GM12874 (cell line): ENCODE results near the gene VAMP2.

ENCODE experiments used
- TF ChIP-seq, protein P1 (sequence below): IDR thresholded peaks from 2 replicates; pipeline ENCODE4 v1.5.1; 2011; ENCODE audit warnings: low read depth, mild to moderate bottlenecking, control low read depth, low read length, moderate library complexity; ENCODE audit not compliant: insufficient read depth

Gene VAMP2, protein sequence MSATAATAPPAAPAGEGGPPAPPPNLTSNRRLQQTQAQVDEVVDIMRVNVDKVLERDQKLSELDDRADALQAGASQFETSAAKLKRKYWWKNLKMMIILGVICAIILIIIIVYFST

DNA sequence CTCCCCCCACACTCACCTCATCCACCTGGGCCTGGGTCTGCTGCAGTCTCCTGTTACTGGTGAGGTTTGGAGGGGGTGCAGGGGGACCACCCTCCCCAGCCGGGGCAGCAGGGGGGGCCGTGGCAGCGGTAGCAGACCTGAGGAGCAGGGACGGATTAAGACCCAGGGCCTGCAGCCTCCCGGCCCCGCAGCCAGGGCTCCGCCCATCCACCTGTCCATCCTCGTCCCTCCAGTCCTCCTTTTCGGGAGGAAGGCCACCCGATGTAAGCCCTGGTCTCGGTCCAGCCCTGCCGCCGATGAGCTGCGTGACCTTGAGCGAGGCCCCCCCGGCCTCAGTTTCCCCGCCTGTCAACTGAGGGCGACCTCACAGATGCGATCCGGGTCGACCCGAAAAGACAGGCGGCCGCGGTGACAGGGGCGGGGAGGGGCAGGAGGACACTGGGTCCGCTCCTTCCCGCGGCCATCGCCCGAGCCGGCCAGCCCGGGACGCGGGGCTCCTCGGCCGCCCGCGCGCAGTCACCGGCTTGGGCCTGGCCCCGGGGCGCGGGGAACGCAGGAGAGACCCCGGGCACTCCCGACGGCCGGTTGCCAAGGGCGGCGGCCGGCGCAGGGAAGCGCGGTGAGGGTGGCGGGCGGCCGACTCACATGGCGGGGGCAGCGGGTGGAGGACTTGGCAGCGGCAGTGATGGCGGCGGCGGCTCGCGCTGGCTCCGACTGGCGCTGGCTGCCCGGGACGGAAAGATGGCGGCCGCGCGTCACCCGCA, at the start of gene VAMP2:
TSS of gene VAMP2 (minus strand) at position 716 of the 764 bp plus-strand sequence. CDS start at position 647, 69 bp downstream.
- TF ChIP-seq, protein P1, sequence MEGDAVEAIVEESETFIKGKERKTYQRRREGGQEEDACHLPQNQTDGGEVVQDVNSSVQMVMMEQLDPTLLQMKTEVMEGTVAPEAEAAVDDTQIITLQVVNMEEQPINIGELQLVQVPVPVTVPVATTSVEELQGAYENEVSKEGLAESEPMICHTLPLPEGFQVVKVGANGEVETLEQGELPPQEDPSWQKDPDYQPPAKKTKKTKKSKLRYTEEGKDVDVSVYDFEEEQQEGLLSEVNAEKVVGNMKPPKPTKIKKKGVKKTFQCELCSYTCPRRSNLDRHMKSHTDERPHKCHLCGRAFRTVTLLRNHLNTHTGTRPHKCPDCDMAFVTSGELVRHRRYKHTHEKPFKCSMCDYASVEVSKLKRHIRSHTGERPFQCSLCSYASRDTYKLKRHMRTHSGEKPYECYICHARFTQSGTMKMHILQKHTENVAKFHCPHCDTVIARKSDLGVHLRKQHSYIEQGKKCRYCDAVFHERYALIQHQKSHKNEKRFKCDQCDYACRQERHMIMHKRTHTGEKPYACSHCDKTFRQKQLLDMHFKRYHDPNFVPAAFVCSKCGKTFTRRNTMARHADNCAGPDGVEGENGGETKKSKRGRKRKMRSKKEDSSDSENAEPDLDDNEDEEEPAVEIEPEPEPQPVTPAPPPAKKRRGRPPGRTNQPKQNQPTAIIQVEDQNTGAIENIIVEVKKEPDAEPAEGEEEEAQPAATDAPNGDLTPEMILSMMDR, result no peak

DNA sequence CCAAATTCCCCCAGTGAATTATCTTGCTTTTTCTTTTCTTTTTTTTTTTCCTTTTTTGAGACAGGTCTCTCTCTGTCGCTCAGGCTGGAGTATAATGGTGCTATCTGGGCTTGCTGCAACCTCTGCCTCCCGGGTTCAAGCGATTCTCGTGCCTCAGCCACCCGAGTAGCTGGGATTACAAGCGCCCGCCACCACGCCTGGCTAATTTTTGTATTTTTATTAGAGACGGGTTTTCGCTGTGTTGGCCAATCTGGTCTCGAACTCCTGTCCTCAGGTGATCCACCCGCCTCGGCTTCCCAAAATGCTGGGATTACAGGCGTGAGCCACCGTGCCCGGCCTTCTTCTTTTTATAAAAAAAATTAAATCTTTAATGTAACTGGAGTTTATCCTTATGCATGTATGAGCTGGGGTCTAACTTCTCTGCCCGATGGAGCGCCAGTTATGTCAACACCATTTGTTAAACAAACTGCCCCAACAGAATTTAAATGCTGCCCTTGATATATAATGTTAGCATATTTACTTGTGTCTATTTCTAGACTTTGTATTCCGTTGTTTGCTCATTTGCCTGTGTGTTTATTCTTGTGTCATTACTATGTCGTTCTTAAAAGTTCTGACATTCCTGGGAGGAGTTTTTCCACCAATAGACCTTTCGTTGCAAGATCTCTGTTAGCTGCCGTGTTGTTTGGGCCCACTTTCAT, 48.2 kb upstream of the VAMP2 start:
- TF ChIP-seq, protein P1, result no peak

DNA sequence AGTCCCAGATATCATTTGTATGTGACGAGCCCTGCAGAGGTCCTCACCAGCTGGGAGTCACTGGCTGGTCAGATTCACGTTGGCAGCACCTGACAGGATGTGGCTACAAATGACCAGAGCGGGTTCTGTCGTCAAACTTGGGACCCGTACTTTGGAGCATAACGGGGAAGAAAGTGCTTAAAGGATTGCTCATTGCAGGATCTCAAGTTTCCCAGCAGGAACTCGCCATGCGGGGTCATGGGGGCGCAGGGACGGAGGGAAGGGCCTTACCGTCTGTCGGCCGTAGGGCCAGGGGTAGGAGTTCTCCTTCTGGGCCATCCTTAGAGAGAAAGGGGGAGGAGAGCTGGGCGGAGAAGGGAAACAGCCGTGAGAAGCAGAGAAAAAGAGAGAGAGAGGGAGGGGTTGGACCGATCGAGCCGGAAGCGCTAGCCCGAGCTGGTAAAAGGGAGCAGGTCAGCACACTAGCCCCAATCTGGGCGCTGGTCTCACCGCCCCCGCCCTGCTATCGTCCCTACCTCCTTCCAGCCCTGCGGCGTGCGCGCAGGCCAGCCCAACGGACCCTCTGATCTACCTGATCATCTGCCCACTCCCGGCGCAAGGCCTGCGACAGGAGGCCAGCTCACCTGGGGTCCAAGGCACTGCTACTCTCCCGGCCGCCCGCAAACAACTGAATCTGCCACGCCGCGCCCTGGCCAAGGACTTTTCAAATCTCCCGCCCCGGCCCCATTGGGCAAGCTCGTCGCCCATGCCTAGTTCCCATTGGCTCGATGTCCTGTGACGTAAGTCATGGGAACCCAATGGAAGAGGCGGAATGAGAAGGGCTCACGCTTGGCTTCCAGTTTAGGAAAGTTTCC, 47.4 kb upstream of the VAMP2 start, which contains the start of gene AURKB:
TSS of gene AURKB (minus strand) at position 669 of the 854 bp plus-strand sequence. CDS start at position 318, 351 bp downstream.
- TF ChIP-seq, protein P1, result no peak

DNA sequence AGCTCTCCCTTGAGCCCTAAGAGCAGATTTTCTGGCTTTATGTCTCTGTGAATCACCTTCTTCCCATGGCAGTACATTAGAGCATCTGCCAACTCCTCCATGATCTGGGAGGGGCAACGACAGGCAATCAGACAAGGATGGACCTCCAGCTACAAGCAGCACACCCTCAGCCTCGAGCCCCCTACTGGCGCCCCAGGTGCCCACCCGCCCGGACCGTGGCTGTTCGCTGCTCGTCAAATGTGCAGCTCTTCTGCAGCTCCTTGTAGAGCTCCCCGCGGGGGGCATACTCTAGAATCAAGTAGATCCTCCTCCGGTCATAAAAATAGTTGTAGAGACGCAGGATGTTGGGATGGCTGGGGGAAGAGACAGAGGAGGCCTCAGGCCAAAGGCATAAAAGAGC, 43.8 kb upstream of the VAMP2 start:
- TF ChIP-seq, protein P1, result no peak

DNA sequence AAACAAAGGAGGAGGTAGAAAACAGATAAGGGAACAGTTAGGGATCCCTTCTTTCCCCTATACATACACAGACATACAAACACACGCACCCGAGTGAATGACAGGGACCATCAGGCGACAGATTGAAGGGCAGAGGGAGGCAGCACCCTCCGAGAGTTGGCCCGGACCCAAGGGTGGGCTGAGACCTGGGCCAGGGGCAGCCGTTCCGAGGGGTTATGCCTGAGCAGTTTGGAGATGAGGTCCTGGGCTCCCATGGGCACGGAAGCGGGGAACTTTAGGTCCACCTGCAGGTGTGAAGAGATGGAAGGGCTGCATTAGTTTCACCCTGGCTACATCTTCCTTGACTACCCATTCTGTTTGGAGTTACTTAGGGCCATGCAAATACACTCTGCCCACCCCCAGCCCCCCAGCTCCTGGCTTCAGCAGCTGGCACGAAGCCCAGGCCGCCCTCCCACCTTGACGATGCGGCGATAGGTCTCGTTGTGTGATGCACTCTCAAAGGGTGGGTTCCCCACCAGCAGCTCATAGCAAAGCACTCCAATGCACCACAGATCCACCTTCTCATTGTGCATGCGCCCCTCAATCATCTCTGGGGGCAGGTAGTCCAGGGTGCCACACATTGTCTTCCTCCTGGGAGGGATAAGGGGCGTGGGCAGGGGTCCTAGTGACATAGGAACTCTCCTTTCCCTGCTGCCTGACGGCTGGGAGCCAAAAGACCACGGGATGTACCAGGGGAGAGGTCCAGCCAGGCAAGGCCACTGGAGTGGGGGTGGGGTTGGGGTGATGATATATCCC, 42.2 kb upstream of the VAMP2 start:
- TF ChIP-seq, protein P1, result no peak

DNA sequence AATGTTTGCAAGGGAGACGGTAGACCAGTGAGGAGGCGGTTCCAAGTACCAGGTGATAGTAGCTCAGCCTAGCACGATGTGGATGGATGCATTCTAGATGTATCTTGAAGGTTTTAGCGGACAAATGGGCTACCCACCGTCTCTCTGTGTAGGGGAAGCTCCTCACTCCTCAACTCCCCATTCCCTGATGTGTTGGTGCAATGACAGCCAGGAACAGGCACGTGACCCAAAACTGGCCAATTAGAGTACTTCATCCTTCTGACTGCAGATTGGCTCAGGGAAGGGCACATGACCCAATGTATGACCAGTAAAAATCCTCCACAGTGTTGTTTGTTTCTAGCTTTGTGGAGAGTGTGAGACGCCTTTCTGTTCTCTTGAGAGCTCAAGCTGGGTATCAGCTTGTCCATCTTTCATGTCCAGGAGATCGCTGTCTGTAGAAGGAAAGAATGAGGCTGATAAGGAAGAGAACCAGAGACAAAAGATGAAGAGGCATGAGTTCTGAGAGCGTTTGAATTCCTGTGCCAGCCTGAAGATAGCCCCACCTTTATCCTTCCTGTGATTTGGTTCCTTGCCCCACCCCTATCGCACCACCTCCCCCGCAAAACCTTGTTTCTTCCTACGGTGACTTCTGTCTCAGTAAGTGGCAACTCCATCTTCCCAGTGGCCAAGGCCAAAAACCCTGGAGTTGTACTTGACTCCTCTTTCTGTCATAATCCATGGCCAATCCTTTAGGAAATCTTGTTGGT, 29.5 kb upstream of the VAMP2 start:
- TF ChIP-seq, protein P1, result no peak
